IMR-90 (cell line): ENCODE measurements around the gene FAM124B.

Experiments
- BHLHE40 ChIP-seq: fragments of 150-350 bp; IDR thresholded peaks from 2 replicates; pipeline ENCODE4 v1.6.1; 2016; ENCODE audit warnings: mild to moderate bottlenecking, low read depth, low read length
- CTCF ChIP-seq: conservative IDR thresholded peaks from 2 replicates; pipeline ENCODE4 v1.5.1; 2012; ENCODE audit warnings: mild to moderate bottlenecking, low read depth, low read length, improper control_type of control experiment
- FOS ChIP-seq: fragments of 150-350 bp; IDR thresholded peaks from 2 replicates; pipeline ENCODE4 v1.6.1; 2016; ENCODE audit warnings: low read depth, low read length
- MAFK ChIP-seq: IDR thresholded peaks from 2 replicates; pipeline ENCODE4 v1.6.1; 2012; ENCODE audit warnings: low read depth, low read length, improper control_type of control experiment
- MXI1 ChIP-seq: IDR thresholded peaks from 2 replicates; pipeline ENCODE4 v1.6.1; 2012; ENCODE audit warnings: low read depth, mild to moderate bottlenecking, low read length, moderate library complexity, borderline replicate concordance
- POLR2A ChIP-seq: IDR thresholded peaks from 2 replicates; pipeline ENCODE4 v1.6.1; 2012; ENCODE audit warnings: mild to moderate bottlenecking, low read depth, low read length
- RAD21 ChIP-seq: IDR thresholded peaks from 2 replicates; pipeline ENCODE4 v1.6.1; 2012; ENCODE audit warnings: low read length, improper control_type of control experiment
- RCOR1 ChIP-seq: IDR thresholded peaks from 2 replicates; pipeline ENCODE4 v1.6.1; 2012; ENCODE audit warnings: mild to moderate bottlenecking, low read length, improper control_type of control experiment; ENCODE audit not compliant: insufficient replicate concordance
- RFX5 ChIP-seq: IDR thresholded peaks from 2 replicates; pipeline ENCODE4 v1.8.0; 2012; ENCODE audit warnings: low read depth, mild to moderate bottlenecking, low read length, moderate library complexity
- SMC3 ChIP-seq: fragments of 150-350 bp; IDR thresholded peaks from 2 replicates; pipeline ENCODE4 v1.6.1; 2016; ENCODE audit warnings: low read depth, mild to moderate bottlenecking, antibody characterized with exemption, low read length, moderate library complexity
- USF2 ChIP-seq: fragments of 150-350 bp; IDR thresholded peaks from 2 replicates; pipeline ENCODE4 v1.6.1; 2017; ENCODE audit warnings: mild to moderate bottlenecking, antibody characterized with exemption, low read length, low read depth

- no peak for TF ChIP-seq CTCF
- no peak for TF ChIP-seq MAFK
- no peak for TF ChIP-seq FOS
- TF ChIP-seq RFX5, result no peak
- TF ChIP-seq POLR2A, result no peak
- TF ChIP-seq USF2, result no peak
- no peak for TF ChIP-seq BHLHE40
- no peak for TF ChIP-seq RCOR1
- TF ChIP-seq MXI1, result no peak
- TF ChIP-seq SMC3, result no peak
- no peak for TF ChIP-seq RAD21
Observed at GRCh38 chr2:224400886-224401632, 848 bp downstream of the FAM124B start.
